Measurements from ENCODE around the gene RGS7BP.

Gene RGS7BP

DNA sequence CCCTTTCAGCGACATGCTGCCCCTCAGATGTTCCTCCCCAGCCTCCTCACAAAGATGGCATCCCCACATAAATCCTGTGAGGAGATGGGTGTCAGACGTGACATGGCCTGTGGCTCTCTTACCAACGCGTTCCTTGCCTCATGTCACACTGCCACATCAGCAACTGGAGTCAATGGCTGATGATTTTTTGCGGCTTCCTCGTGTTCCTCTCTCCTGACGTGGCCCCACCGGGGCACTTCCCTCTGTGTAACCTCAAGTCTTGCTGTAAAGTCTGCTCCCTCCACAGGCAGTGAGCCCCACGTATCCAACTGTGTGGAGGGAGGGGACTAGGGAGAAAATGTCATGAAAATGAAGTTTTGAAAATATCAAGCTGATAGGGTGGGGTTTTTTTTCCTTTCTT lies 131.3 kb downstream of the RGS7BP start:
- no peak for DNase-seq

DNA sequence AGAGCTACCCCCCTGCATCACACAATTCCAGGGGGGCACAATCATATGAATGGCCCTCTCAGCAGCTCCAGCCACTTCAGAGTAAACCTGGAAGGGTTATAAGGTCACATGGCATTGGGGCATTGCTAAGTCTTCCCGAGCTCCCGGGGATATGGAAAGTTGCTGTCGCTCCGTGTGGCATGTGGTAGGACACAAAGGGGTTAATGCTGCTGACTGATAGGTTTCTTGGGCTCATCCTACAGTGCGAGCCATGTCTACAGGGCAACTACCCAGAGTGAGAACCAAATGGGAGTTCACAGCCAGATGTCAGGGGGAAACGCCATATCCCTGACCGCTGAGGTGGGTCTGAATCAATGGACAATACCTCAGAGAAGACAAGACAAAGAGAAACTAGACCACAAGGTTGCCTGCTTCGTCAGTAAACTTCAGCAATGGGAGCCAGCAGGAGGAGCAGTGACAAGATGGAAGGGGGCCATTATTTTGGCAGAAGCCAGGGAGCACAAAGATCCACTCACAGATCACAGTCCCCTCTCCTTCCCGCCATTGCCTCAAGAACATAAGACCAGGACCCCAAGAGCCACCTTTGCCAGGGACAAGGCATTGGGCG lies 132.1 kb downstream of the RGS7BP start:
- DNase-seq: no peak

DNA sequence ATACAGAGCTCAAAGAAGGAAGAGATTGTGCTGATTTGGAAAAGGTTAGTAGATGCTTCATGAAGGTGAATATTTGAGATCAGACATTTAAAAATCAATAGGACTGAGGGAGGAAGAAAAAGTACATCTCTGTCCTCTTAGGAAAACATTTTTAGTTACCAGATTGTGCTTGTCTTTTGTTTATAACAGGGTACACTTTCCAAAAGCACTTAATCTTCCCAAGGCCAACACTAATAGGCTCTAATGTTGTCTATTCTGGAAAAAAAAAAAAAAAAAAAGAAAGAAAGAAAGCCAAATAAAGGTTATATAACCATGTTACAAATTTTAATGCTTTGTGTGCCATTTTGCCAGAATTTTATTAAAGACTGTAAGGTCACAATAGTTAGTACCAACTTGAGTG lies 139.0 kb downstream of the RGS7BP start:
- no peak for DNase-seq

DNA sequence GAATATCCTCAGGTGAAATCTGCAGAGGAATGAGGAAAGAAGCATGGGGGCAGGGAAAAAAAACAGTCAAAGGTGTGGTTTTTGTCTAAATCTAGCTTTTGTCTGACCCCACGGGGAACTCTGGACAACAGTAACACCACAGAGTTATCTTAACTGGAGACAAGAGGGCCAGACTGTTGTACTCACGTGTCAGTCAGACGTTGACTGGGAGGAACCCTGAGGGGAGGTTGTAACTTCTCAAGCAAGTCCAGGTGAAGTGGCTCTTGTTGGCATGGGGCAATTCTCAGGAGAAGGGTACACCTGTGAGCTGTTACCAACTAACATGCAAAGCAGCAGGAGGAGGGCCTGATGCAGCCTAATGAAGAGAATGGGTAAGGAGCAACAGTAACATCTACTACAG lies 140.4 kb downstream of the RGS7BP start:
- DNase-seq: no peak

DNA sequence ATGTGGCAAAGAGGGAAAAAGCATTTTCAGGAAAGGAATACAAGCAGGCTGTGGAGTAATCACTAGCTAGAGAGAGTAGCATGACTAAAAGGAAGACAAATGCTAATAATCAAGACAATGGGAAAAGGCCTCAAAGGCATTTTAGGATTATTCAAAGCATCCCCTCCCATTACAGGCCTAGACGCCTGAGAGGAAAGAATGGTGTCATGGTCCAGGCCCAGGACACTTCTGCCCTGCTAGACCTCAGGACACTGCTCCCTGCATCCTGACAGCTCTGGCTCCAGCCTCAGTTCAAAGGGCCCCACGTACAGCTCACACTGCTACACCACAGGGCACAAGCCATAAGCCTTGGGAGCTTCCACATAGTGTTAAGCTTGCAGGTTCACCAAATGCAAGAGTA lies 143.7 kb downstream of the RGS7BP start:
- DNase-seq: no peak

DNA sequence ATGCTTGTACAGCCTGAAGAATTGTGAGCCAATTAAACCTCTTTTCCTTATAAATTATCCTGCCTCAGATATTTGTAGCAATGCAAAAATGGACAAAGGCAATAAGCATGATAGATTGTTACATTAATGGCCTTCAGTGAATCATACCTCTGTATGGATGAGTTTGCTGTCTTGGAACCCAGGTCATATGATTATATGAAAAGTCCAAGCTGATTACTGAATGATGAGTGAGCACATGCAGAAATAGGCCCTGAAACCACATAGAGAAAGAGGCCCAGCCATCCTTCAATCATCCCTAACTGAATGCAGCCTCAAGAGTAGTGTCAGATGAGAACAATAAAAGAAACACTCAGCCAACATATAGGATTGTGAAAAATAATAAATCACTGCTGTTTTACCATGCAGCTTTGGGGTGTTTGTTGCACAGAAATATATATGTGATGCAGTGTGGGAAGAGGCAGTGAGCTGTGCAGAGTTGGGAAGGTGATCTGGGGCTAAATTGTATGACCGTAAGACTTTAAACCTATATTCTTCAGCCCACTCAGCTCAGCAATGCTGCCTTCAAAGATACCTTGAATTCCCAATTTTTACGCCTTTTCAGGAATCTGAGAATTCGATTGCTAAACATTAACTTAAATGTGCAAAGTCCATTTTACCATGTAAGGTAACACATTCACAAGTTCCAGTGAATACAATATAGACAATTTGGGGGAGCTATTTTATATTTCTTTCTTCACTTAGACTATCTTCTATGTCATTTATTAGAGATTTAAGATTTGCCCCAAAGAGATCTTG lies 148.1 kb downstream of the RGS7BP start:
- no peak for DNase-seq

DNA sequence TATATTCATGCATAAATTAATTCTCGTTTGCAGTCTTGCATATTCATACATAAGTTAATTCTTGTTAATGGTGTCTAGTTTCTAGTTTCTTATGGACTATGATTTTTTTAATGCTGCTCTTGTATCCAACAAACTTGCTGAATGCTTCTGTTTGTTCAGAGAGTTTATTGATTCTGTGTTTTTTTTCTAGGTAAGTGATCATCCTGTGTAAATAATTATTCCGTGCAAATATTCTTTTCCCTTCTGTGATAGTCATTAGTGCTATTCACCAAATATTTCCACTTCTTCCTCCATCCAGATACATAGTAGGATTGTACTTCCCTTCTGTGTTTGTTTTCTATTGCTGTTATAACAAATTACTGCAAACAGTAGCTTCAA lies 148.7 kb downstream of the RGS7BP start:
- no peak for DNase-seq

DNA sequence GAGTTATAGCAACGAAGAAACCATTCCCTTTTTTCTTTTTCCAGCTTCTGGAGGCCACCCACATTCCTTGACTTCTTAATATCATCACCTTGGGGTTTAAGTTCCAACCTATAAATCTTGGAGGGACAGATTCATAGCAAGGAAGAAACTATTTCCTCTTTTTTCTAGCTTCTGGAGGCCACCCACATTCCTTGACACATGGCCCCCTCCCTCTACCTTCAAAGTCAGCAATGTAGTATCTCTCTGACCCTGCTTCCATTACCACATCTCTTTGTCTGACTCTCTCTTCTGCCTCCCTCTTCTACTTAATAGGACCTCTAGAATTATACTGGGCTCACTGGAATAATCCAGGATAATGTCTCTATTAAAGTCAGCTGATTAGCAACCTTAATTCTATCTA lies 149.8 kb downstream of the RGS7BP start:
- no peak for DNase-seq

DNA sequence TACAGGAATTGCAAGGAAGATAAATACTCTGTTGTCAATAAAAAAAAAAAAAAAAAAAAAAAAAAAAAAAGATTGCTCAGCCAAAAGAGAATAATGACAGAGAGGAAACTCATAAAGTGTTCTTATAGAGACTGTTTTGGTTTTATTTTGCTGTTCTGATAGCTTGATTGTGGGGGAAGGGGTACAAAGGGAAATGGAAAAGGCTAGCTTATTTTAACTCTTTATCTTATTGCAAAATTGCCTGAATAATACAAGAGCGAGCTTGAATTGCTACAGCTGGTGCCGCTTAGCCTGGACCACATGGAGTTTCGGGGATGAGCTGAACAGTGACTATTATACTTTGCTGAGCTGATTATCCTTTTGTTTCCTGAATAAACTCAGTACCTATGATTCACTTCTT lies 153.5 kb downstream of the RGS7BP start:
- DNase-seq: no peak

Measured in GOT3 (cell line).